PC-9 (cell line): ENCODE results near the gene OR3A3. TPM values are rescaled to one million over a fixed set of nuclear protein-coding genes. Genes with fewer than 3 reads are reported as not detected.
"Not testable (repeated sequence)": the region's sequence is repeated elsewhere in the genome, so short reads cannot be mapped to it uniquely, and the experiment has no call there.

Experiments
- BruUV-seq: library from RNA; stranded (reverse); fragments of 400-500 nt; replicated peaks from 2 replicates; lab custom pipeline; 2021; lab: Mats Ljungman, UMichigan
- CTCF ChIA-PET: fragments of 300-600 bp; sonication (Branson Sonifier 250); formaldehyde crosslinking; loops from one replicate; lab custom pipeline; 2022; ENCODE audit warnings: antibody characterized with exemption; lab: Charles Lee
- POLR2A ChIA-PET: fragments of 300-600 bp; sonication (Branson Sonifier 250); formaldehyde crosslinking; loops from one replicate; lab custom pipeline; 2022; ENCODE audit warnings: antibody characterized with exemption; ENCODE audit not compliant: unreplicated experiment; lab: Charles Lee
- DNase-seq, 2 experiments: peaks; one replicate each; pipeline versions ENCODE4 v3.0.0 to v3.0.0-alpha.2; 2015 to 2022; ENCODE audit warnings: mixed read lengths in 1 of 2
- H2AFZ ChIP-seq: fragments of 200-600 bp; sonication (generic); 2 replicates; pipeline ENCODE4 v1.8.1; 2017; ENCODE audit warnings: antibody characterized with exemption
- H3F3A ChIP-seq: fragments of 200-600 bp; sonication (generic); 2 replicates; pipeline ENCODE4 v1.8.1; 2017; ENCODE audit warnings: antibody characterized with exemption, mild to moderate bottlenecking, low read depth; ENCODE audit not compliant: insufficient read depth
- H3K27ac ChIP-seq: fragments of 200-600 bp; sonication (generic); 2 replicates; pipeline ENCODE4 v1.6.1; 2016; ENCODE audit warnings: mixed run types
- H3K27me3 ChIP-seq: fragments of 200-600 bp; sonication (generic); 2 replicates; pipeline ENCODE4 v1.6.1; 2016; ENCODE audit warnings: low read depth, mixed run types; ENCODE audit not compliant: insufficient read depth
- H3K36me3 ChIP-seq: fragments of 200-600 bp; sonication (generic); 2 replicates; pipeline ENCODE4 v1.6.1; 2016; ENCODE audit warnings: low read depth, mixed run types
- H3K4me1 ChIP-seq: fragments of 200-600 bp; sonication (generic); replicated peaks from 2 replicates; pipeline ENCODE4 v1.6.1; 2016; ENCODE audit warnings: mixed run types; ENCODE audit not compliant: insufficient read depth
- H3K4me2 ChIP-seq: fragments of 200-600 bp; sonication (generic); 2 replicates; pipeline ENCODE4 v1.6.1; 2017; ENCODE audit warnings: mixed run types
- H3K4me3 ChIP-seq: fragments of 200-600 bp; sonication (generic); 2 replicates; pipeline ENCODE4 v1.6.1; 2016; ENCODE audit warnings: mixed run types
- H3K79me2 ChIP-seq: fragments of 200-600 bp; sonication (generic); 2 replicates; pipeline ENCODE4 v1.6.1; 2017; ENCODE audit warnings: low read depth, mixed run types
- H3K9me2 ChIP-seq: fragments of 200-600 bp; sonication (generic); 2 replicates; pipeline ENCODE4 v1.8.1; 2017; ENCODE audit warnings: mild to moderate bottlenecking; ENCODE audit not compliant: insufficient read depth
- H3K9me3 ChIP-seq: fragments of 200-600 bp; sonication (generic); 2 replicates; pipeline ENCODE4 v1.8.1; 2016; ENCODE audit warnings: low read depth; ENCODE audit not compliant: insufficient read depth
- H4K20me1 ChIP-seq: fragments of 200-600 bp; sonication (generic); 2 replicates; pipeline ENCODE4 v1.8.1; 2017; ENCODE audit not compliant: insufficient read depth
- EZH2 ChIP-seq: fragments of 200-600 bp; sonication (generic); IDR thresholded peaks from 2 replicates; pipeline ENCODE4 v1.8.0; 2017; ENCODE audit warnings: antibody characterized with exemption, low read depth
- intact Hi-C: fragments of 100-400 bp; cut with micrococcal nuclease; formaldehyde crosslinking; loops from one replicate; pipeline ENCODE4 v1.10.0; 2022; ENCODE audit not compliant: unreplicated experiment
- total RNA-seq: library from RNA; stranded (reverse); gene quantifications from 2 replicates; pipeline ENCODE4 v1.2.3, GENCODE V29; 2021
- TF ChIP-seq, protein P1 (sequence below): fragments of 200-600 bp; sonication (generic); conservative IDR thresholded peaks from 2 replicates; pipeline ENCODE4 v1.6.1; 2017; ENCODE audit warnings: mixed run types, antibody characterized with exemption, mild to moderate bottlenecking, moderate library complexity

Gene OR3A3
- total RNA-seq, 1 experiment from 2014 or later: not detected

DNA sequence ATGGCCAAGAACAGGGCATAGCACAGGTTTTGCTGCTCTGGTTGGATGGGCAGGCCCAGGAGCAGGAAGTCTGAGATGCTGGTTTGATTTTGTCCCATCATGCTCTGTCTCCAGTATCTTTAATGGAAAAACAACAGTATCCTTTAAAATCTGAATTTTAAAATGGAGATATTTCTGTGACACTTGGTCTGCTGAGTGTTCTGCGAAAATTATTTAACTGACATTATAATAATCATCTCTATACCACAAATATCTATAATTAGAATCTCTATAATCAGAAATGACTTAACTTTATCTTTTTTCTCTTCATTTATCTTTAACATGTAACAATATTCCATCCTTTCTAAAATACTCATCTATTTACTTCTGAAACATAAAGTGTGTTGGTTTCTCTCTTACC, 12.9 kb upstream of the OR3A3 start, which contains the start of gene OR1E1:
Gene OR1E1, minus strand, starts transcription at position 101 of the 400 bp plus-strand sequence. Its CDS starts 0 bp downstream, at position 101.
- Histone ChIP-seq H3K36me3 (no peaks in the 10 kb centered on the region), H3K79me2 (no peaks in the 10 kb centered on the region), H3F3A (no peaks in the 10 kb centered on the region), H3K4me2 (no peak within 1 kb of the TSS), H4K20me1 (no peaks in the 10 kb centered on the region), H3K4me3 (no peak within 1 kb of the TSS), H3K27me3 (peaks cover 8% of the 10 kb centered on the region; the same call in 1 of the 2 replicates), H2AFZ (no peak within 1 kb of the TSS), H3K27ac (no peak within 1 kb of the TSS), H3K9me3 (no peaks in the 10 kb centered on the region), H3K4me1 (no peaks in the 10 kb centered on the region), H3K9me2 (no peaks in the 10 kb centered on the region)
- intact Hi-C loops: no loop called here
- POLR2A ChIA-PET: no interaction called here
- BruUV-seq: no TSS peak
- no peak for TF ChIP-seq EZH2
- TF ChIP-seq, protein P1, sequence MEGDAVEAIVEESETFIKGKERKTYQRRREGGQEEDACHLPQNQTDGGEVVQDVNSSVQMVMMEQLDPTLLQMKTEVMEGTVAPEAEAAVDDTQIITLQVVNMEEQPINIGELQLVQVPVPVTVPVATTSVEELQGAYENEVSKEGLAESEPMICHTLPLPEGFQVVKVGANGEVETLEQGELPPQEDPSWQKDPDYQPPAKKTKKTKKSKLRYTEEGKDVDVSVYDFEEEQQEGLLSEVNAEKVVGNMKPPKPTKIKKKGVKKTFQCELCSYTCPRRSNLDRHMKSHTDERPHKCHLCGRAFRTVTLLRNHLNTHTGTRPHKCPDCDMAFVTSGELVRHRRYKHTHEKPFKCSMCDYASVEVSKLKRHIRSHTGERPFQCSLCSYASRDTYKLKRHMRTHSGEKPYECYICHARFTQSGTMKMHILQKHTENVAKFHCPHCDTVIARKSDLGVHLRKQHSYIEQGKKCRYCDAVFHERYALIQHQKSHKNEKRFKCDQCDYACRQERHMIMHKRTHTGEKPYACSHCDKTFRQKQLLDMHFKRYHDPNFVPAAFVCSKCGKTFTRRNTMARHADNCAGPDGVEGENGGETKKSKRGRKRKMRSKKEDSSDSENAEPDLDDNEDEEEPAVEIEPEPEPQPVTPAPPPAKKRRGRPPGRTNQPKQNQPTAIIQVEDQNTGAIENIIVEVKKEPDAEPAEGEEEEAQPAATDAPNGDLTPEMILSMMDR: no peak
- CTCF ChIA-PET: no interaction called here
- no peak for DNase-seq

DNA sequence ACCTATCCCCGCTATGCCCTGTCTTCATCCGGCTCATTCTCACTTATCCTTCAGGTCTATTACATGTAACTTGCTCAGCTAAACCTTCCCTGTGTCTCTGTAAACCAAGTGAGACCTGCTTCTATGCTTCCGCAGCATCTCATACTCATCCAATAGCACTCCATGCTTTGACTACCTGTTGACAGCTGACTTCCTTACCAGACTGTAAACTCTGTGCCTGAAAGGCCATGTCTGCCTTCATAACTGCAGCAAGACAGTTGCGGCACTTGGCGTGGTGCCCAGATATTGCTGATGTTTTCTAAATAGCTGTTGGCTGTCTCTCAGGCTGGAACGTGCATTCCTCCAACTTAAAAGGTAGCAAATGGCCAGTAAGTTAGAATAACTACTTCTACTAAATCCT, 11.1 kb upstream of the OR3A3 start:
- Histone ChIP-seq H3K4me3 (no peak overlapping the region), H3K27me3 (peaks cover 12% of the 10 kb centered on the region; the same call in 1 of the 2 replicates), H3F3A (no peaks in the 10 kb centered on the region), H3K9me3 (no peaks in the 10 kb centered on the region), H3K36me3 (no peaks in the 10 kb centered on the region), H3K4me1 (no peaks in the 10 kb centered on the region), H3K79me2 (no peaks in the 10 kb centered on the region), H3K27ac (no peak overlapping the region), H3K9me2 (no peaks in the 10 kb centered on the region), H3K4me2 (no peak overlapping the region), H2AFZ (no peak overlapping the region), H4K20me1 (no peaks in the 10 kb centered on the region)
- no peak for DNase-seq
- ChIA-PET CTCF (no interaction called here), POLR2A (no interaction called here)
- TF ChIP-seq EZH2: no peak
- TF ChIP-seq, protein P1: no peak
- BruUV-seq: no TSS peak
- intact Hi-C loops: no loop called here

DNA sequence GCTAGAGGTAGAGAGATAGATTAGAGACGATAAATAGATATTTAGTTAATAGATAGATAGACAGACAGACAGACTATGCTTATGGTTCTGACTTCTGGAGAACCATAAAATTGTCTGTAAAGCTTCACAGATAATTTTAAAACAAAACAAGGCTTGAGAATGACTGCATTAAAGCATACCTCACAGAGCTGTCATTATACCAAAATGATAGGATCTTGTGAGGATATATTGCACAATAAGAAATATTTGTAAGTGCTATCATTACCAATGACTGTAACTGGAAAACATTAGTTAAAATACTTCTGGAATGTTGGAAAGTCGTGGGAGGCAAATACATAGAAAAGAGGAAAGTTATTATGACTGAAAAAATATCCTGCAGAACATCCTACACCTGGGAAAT, 9.4 kb upstream of the OR3A3 start:
- no TSS peak for BruUV-seq
- Histone ChIP-seq H3K36me3 (no peaks in the 10 kb centered on the region), H4K20me1 (no peaks in the 10 kb centered on the region), H3K79me2 (no peaks in the 10 kb centered on the region), H3K9me2 (no peaks in the 10 kb centered on the region), H3K27ac (no peak overlapping the region), H2AFZ (no peak overlapping the region), H3F3A (no peaks in the 10 kb centered on the region), H3K4me2 (no peak overlapping the region), H3K9me3 (no peaks in the 10 kb centered on the region), H3K4me3 (no peak overlapping the region), H3K27me3 (peaks cover 23% of the 10 kb centered on the region; the same call in 1 of the 2 replicates), H3K4me1 (no peaks in the 10 kb centered on the region)
- intact Hi-C loops: no loop called here
- ChIA-PET CTCF (no interaction called here), POLR2A (no interaction called here)
- TF ChIP-seq EZH2: no peak
- TF ChIP-seq, protein P1: no peak
- no peak for DNase-seq

DNA sequence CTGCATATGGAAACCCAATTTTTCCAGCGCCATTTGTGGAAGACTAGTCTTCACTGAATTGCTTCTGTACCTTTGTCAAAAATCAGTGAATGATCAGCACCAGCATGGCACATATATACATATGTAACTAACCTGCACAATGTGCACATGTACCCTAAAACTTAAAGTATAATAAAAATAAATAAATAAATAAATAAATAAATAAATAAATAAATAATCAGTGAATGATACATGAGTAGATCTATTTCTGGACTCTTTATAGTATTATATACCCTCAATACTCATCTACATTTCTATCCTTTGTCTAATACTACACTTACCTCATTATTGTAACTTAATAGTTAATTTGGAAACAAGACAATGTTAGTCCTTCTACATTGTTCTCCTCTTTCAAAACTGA, 7.3 kb upstream of the OR3A3 start:
- H3K9me3 ChIP-seq, POLR2A ChIA-PET, H3K27ac ChIP-seq, intact Hi-C loops, H3K4me3 ChIP-seq, H3K4me1 ChIP-seq, H2AFZ ChIP-seq, CTCF ChIA-PET, H3K4me2 ChIP-seq, H4K20me1 ChIP-seq, BruUV-seq, H3K9me2 ChIP-seq, H3K79me2 ChIP-seq, H3F3A ChIP-seq, H3K36me3 ChIP-seq, DNase-seq: not testable (repeated sequence)
- H3K27me3 ChIP-seq: peaks cover 36% of the 10 kb centered on the region; the same call in 1 of the 2 replicates

DNA sequence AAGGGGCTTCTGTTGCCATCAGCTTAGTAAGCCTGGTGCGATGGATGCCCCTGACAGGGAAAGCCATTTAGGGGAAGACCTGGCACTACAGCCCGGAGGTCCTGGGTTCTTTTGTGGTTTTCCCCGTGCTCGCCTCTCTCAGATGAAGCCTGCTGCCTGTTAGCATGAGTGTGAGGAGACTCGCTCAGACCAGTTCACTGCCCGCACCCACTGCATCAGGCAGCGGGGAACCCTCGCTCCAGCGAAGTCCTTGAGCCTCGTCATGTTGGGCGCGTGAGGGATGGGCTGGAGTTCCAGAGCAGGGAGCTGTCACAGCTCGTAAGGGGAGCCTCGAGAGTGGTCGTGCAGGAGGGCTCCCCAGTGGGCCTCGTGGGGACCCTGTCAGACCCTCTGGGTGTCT, 1.0 kb downstream of the OR3A3 start:
- H4K20me1 ChIP-seq, H3K79me2 ChIP-seq, H3K9me2 ChIP-seq, intact Hi-C loops, POLR2A ChIA-PET, DNase-seq, H3F3A ChIP-seq, H3K4me1 ChIP-seq, H2AFZ ChIP-seq, CTCF ChIA-PET, H3K4me2 ChIP-seq, H3K36me3 ChIP-seq, BruUV-seq, H3K27ac ChIP-seq, H3K4me3 ChIP-seq, H3K9me3 ChIP-seq: not testable (repeated sequence)
- peaks cover 69% of the 10 kb centered on the region for H3K27me3 ChIP-seq
